Astrocyte of the spinal cord (primary cell): ENCODE results near the gene EPG5.
A peak's percentile ranks its signal among the peaks of the same experiment; 100 is the strongest.
"Not testable (repeated sequence)": the region's sequence is repeated elsewhere in the genome, so short reads cannot be mapped to it uniquely, and the experiment has no call there.

Source experiments
- DNase-seq: peaks from one replicate; pipeline ENCODE4 v3.0.0; 2011; ENCODE audit warnings: low read depth, low spot score
- H3K4me3 ChIP-seq: 2 replicates; pipeline ENCODE4 v1.5.1; 2011; ENCODE audit warnings: low read depth, mild to moderate bottlenecking, low read length, moderate library complexity
- in situ Hi-C: cut with HindIII; loops from 2 replicates; pipeline ENCODE4 v1.10.0; 2017; ENCODE audit warnings: low sequenced_read_pairs
- TF ChIP-seq, protein P1 (sequence below): IDR thresholded peaks from 2 replicates; pipeline ENCODE4 v1.5.1; 2012; ENCODE audit warnings: low read depth, mild to moderate bottlenecking, low read length, inconsistent platforms

EPG5 gene

DNA sequence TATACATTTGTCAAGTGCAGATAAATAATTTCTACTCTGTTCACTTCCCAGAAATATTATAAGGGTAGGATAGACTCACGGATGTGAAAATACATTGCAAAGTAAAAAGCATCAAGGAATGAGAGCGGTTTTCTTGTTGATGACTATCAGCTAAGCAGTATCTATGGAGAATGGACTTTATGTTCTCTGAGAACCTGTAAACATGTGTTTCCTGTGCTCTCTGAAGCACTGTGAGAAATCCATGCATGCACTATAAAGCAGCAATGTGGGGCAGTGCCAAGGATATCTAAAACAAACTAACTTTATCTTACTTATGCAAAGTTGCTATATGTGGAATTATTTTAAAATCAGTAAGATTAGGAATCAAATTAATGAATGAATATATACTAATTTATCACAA lies 146.1 kb downstream of the EPG5 start:
- DNase-seq, result no peak
- in situ Hi-C loops, result no loop called here
- H3K4me3 ChIP-seq, result no peak overlapping the region
- TF ChIP-seq, protein P1, sequence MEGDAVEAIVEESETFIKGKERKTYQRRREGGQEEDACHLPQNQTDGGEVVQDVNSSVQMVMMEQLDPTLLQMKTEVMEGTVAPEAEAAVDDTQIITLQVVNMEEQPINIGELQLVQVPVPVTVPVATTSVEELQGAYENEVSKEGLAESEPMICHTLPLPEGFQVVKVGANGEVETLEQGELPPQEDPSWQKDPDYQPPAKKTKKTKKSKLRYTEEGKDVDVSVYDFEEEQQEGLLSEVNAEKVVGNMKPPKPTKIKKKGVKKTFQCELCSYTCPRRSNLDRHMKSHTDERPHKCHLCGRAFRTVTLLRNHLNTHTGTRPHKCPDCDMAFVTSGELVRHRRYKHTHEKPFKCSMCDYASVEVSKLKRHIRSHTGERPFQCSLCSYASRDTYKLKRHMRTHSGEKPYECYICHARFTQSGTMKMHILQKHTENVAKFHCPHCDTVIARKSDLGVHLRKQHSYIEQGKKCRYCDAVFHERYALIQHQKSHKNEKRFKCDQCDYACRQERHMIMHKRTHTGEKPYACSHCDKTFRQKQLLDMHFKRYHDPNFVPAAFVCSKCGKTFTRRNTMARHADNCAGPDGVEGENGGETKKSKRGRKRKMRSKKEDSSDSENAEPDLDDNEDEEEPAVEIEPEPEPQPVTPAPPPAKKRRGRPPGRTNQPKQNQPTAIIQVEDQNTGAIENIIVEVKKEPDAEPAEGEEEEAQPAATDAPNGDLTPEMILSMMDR, result no peak

GRCh38 chr18:45820106-45820745 lies 146.9 kb downstream of the EPG5 start:
- no peak overlapping the region for H3K4me3 ChIP-seq
- TF ChIP-seq, protein P1, result no peak
- DNase-seq, result no peak
- in situ Hi-C loops, result no loop called here

DNA sequence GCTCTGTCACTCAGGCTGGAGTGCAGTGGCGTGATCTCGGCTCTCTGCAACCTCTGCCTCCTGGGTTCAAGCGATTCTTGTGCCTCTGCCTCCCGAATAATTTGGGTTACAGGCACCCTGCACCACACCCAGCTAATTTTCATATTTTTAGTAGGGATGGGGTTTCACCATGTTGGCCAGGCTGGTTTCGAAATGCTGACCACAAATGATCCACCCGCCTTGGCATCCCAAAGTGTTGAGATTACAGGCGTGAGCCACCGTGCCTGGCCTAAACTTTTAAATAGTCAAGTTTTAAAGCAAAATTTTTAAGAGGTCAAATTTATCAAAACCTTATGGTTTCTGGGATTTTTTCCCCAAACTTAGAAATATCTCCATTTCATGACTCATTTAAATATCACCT lies 148.4 kb downstream of the EPG5 start:
- DNase-seq, in situ Hi-C loops, H3K4me3 ChIP-seq: not testable (repeated sequence)

GRCh38 chr18:45817543-45817942 lies 149.6 kb downstream of the EPG5 start:
- in situ Hi-C loops, result no loop called here
- no peak overlapping the region for H3K4me3 ChIP-seq
- TF ChIP-seq, protein P1, result no peak
- no peak for DNase-seq

DNA sequence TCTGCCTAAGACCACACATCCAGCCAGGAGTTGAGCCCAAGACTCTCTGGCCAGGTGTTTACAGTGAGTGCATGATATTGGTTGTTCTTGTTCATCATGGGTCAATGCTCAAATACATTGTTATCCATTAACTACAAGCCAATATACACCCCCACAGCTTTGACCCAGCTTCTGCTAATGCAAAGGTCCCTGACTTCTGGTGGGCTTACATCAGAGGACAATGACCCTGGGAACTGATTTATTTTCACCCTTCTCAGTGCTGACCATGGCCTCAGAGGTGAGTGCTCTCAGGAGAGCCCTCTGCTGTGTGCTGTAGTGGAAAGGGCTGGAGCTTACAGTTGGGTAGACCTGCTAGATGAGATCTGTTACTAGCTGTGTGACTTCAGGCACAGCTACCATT lies 152.4 kb downstream of the EPG5 start:
- in situ Hi-C loops, H3K4me3 ChIP-seq, DNase-seq: not testable (repeated sequence)

GRCh38 chr18:45807144-45807543 lies 160.0 kb downstream of the EPG5 start:
- in situ Hi-C loops, H3K4me3 ChIP-seq, DNase-seq: not testable (repeated sequence)

- no peak overlapping the region for H3K4me3 ChIP-seq
- peak; percentile 61 for DNase-seq
- TF ChIP-seq, protein P1, result no peak
- in situ Hi-C loops, result no loop called here
Measured at GRCh38 chr18:45806226-45806625, 160.9 kb downstream of the EPG5 start.

DNA sequence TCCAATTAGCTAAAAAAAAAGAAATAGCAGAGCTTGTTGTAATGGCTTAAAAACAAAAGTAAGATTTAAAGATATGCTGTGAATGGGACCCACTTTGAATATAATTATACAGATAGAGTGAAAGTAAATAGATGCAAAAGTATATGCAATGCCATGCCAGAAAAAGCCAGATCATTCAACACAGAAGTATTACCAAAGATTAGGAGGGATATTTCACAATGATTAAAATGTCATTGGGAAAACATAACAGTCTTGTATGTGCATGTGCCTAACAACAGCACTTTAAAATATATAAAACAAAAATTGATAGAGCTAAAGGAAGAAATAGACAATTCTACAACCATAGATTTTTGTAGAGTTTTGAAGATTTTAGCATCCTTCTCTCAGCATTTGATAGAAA lies 161.6 kb downstream of the EPG5 start:
- in situ Hi-C loops, result no loop called here
- DNase-seq, result no peak
- TF ChIP-seq, protein P1, result no peak

More for the DNA sequence above, 161.6 kb downstream of the EPG5 start:
- H3K4me3 ChIP-seq, result no peak overlapping the region
